ENCODE data around the gene RSU1. TPM values are rescaled to one million over a fixed set of nuclear protein-coding genes. Genes with fewer than 3 reads are reported as not detected.

RSU1 gene
- total and polyA plus RNA-seq, 2 of the 13 experiments (the other 11 are each of a cell fraction or from before 2014, with no cell fraction given) = 32.3 to 35.1 TPM

DNA sequence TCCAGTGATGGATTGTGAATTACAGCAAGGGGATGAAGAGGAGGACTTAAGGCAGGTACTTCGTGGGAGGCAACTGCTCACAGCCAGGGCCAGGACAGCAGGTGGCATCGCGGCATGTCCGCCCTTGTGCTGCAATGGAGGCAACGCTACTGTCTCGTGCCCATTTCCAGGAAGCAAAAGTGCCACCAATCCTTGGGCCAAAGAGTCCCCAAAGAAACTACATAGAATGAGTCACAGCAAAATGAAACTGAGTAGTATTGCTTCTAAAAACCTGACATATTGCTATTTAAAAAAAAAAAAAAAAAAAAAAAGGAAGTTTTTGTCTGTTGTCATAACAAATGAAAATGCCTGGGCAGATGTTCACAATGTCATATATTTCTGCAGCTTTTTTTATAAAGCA lies 46.6 kb downstream of the RSU1 start (continued):
- TF ChIP-seq, protein P1, sequence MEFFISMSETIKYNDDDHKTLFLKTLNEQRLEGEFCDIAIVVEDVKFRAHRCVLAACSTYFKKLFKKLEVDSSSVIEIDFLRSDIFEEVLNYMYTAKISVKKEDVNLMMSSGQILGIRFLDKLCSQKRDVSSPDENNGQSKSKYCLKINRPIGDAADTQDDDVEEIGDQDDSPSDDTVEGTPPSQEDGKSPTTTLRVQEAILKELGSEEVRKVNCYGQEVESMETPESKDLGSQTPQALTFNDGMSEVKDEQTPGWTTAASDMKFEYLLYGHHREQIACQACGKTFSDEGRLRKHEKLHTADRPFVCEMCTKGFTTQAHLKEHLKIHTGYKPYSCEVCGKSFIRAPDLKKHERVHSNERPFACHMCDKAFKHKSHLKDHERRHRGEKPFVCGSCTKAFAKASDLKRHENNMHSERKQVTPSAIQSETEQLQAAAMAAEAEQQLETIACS (CRISPR knock-in tag; IDR thresholded peaks at IDR 0.05) = no peak

DNA sequence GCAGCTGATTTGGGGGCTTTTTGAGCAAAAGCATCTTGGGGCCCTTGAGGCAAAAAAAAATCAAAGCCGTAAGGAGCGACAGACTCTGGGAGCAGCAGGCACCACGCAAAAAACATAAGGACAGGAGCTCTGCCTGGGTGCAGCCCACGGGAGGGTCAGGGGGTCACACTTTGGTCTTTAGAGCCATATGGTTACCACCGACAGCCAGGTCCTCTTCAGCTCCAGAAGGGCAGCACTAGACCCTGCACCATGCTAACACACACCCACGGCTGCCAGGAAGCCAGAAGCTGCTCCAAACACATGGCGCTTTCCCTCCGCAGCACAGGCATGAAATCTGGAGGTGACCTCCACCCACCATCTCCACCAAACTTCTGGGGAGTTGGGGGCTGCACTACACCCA lies 47.1 kb downstream of the RSU1 start:
- no peak for ATAC-seq
- ChIA-PET CTCF (ENCODE audit: low intra/inter-chr PET ratio, low total read pairs) (no interaction called here), POLR2A (no interaction called here)
- FAIRE-seq = no peak
- Histone ChIP-seq H3K79me2 (ENCODE audit: insufficient read depth, low read length) (no peaks in the 10 kb centered on the region), H3K4me3 (replicated peaks in 1 of 3; ENCODE audit: insufficient read depth in 1 of 3, low read depth in 2 of 3, low read length in 3 of 3) (no peak overlapping the region), H3K4me1 (ENCODE audit: insufficient read depth, low read length) (no peaks in the 10 kb centered on the region), H3K27me3 (ENCODE audit: control insufficient read depth in 1 of 2, insufficient read depth in 2 of 2, low read length in 2 of 2) (no peaks in the 10 kb centered on the region), H3K36me3 (replicated peaks in 1 of 2; ENCODE audit: control insufficient read depth in 1 of 2, insufficient read depth in 2 of 2, low read length in 2 of 2) (no peaks in the 10 kb centered on the region), H3K9me3 (ENCODE audit: low read length) (no peaks in the 10 kb centered on the region), H3K9ac (ENCODE audit: insufficient read depth, low read depth, low read length) (no peak overlapping the region), H2AFZ (ENCODE audit: low read length) (no peak overlapping the region), H3K4me2 (ENCODE audit: low read depth, low read length) (no peak overlapping the region), H4K20me1 (ENCODE audit: insufficient read depth, low read length) (no peaks in the 10 kb centered on the region), H3K27ac (ENCODE audit: extremely low read length, insufficient read depth, low read length) (no peak overlapping the region)
- intact Hi-C loops (cut with micrococcal nuclease; ENCODE audit: unreplicated experiment) (no loop called here), in situ Hi-C loops (cut with HindIII; ENCODE audit: extremely low pct_ligation_motif_present, low pct_unique_long_range_greater_than_20kb) (no loop called here)
- 95% methylated on average over 6 of the region's 8 CpGs for WGBS (ENCODE audit: low lambda C conversion rate)
- TF ChIP-seq, protein P2, sequence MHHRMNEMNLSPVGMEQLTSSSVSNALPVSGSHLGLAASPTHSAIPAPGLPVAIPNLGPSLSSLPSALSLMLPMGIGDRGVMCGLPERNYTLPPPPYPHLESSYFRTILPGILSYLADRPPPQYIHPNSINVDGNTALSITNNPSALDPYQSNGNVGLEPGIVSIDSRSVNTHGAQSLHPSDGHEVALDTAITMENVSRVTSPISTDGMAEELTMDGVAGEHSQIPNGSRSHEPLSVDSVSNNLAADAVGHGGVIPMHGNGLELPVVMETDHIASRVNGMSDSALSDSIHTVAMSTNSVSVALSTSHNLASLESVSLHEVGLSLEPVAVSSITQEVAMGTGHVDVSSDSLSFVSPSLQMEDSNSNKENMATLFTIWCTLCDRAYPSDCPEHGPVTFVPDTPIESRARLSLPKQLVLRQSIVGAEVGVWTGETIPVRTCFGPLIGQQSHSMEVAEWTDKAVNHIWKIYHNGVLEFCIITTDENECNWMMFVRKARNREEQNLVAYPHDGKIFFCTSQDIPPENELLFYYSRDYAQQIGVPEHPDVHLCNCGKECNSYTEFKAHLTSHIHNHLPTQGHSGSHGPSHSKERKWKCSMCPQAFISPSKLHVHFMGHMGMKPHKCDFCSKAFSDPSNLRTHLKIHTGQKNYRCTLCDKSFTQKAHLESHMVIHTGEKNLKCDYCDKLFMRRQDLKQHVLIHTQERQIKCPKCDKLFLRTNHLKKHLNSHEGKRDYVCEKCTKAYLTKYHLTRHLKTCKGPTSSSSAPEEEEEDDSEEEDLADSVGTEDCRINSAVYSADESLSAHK (CRISPR knock-in tag; IDR thresholded peaks at IDR 0.05; ENCODE audit: borderline replicate concordance) = no peak
- no peak for DNase-seq (ENCODE audit: low spot score)
- no TSS peak for BruUV-seq (replicated peaks)

DNA sequence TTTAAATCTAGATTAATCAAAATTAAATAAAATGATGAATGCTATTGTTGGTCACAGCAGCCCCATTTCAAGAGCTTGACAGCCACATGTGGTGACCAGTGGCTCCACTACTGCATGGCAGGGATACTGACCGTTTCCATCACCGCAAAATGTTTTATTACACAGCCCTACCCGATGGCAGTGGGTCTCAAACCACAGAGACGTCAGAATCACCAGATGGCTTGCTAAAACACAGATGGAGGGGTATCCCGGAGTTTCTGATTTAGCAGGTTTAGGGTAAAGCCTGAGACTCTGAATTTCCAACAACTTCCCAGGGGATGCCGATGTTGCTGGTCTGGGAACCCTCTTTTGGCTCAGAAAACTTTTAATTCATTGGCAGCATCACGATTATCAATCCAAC lies 47.9 kb downstream of the RSU1 start:
- no peaks in the 10 kb centered on the region for H3K9me3 ChIP-seq (ENCODE audit: low read length)
- in situ Hi-C loops (cut with HindIII; ENCODE audit: extremely low pct_ligation_motif_present, low pct_unique_long_range_greater_than_20kb) = no loop called here

More for the DNA sequence above, 47.9 kb downstream of the RSU1 start:
- DNase-seq (ENCODE audit: low spot score) (no peak), FAIRE-seq (no peak), ATAC-seq (no peak)
- no peak overlapping the region for H2AFZ ChIP-seq (ENCODE audit: low read length)
- no peaks in the 10 kb centered on the region for H3K27me3 ChIP-seq (ENCODE audit: control insufficient read depth in 1 of 2, insufficient read depth in 2 of 2, low read length in 2 of 2)
- H3K4me3 ChIP-seq (replicated peaks in 1 of 3; ENCODE audit: insufficient read depth in 1 of 3, low read depth in 2 of 3, low read length in 3 of 3) = no peak overlapping the region
- WGBS (ENCODE audit: low lambda C conversion rate) = 97% methylated on average over 7 of the region's 7 CpGs
- no peak overlapping the region for H3K27ac ChIP-seq (ENCODE audit: extremely low read length, insufficient read depth, low read length)
- ChIA-PET POLR2A (no interaction called here), CTCF (ENCODE audit: low intra/inter-chr PET ratio, low total read pairs) (no interaction called here)
- H3K4me2 ChIP-seq (ENCODE audit: low read depth, low read length) = no peak overlapping the region
- H3K4me1 ChIP-seq (ENCODE audit: insufficient read depth, low read length) = no peaks in the 10 kb centered on the region
- BruUV-seq (replicated peaks) = no TSS peak
- intact Hi-C loops (cut with micrococcal nuclease; ENCODE audit: unreplicated experiment) = no loop called here
- no peak overlapping the region for H3K9ac ChIP-seq (ENCODE audit: insufficient read depth, low read depth, low read length)
- H3K36me3 ChIP-seq (replicated peaks in 1 of 2; ENCODE audit: control insufficient read depth in 1 of 2, insufficient read depth in 2 of 2, low read length in 2 of 2) = no peaks in the 10 kb centered on the region
- no peaks in the 10 kb centered on the region for H4K20me1 ChIP-seq (ENCODE audit: insufficient read depth, low read length)
- TF ChIP-seq HNRNPK (IDR thresholded peaks at IDR 0.05; ENCODE audit: low read depth, low read length, poor library complexity, severe bottlenecking) (no peak), ELF4 (CRISPR knock-in tag; IDR thresholded peaks at IDR 0.05; ENCODE audit: borderline replicate concordance) (no peak), ZFY (CRISPR knock-in tag; IDR thresholded peaks at IDR 0.05) (no peak)
- no peaks in the 10 kb centered on the region for H3K79me2 ChIP-seq (ENCODE audit: insufficient read depth, low read length)

Data from HepG2 (cell line).